ENCODE measurements around the gene CACNG1.
"Not testable (repeated sequence)": the region's sequence is repeated elsewhere in the genome, so short reads cannot be mapped to it uniquely, and the experiment has no call there.

Gene CACNG1

DNA sequence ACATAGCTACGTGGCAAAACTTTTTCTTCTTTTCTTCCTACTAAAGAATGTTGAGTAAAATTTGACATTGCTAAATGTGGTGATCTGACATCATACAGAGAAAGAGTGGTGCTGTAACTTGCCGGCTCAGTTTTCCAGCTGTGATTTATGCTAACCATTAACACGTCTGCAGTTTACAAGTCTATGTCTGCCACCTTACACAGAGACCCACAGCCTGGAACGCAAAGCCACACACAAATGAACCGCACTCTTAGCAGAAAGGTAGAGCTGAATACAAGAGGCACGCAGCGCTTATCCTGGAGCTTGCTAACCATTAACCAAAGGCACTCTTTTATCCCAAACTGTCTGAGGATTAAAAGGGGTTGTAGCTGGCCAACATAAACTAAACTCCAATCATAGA, 31.9 kb downstream of the CACNG1 start:
- peaks cover 3 to 19% of the 10 kb centered on the region in 2 donors for H3K4me1 ChIP-seq (ENCODE audit: control insufficient read depth in 1 of 2, insufficient read depth in 2 of 2, low read length in 2 of 2)
- H3K27ac ChIP-seq (ENCODE audit: low read depth, low read length) = no peak overlapping the region
- H3K4me3 ChIP-seq (ENCODE audit: low read depth in 1 of 2, low read length in 2 of 2) = no peak overlapping the region
- peaks cover 4 to 7% of the 10 kb centered on the region in 2 donors for H3K36me3 ChIP-seq (ENCODE audit: control insufficient read depth in 1 of 2, insufficient read depth in 2 of 2, low read length in 2 of 2)
- H3K9ac ChIP-seq (ENCODE audit: low read depth in 1 of 2, low read length in 2 of 2) = no peak overlapping the region
- H3K27me3 ChIP-seq (ENCODE audit: control insufficient read depth in 1 of 2, insufficient read depth in 2 of 2, low read length in 2 of 2) = no peaks in the 10 kb centered on the region
- H3K9me3 ChIP-seq (ENCODE audit: control insufficient read depth in 1 of 2, low read length in 2 of 2) = no peaks in the 10 kb centered on the region

DNA sequence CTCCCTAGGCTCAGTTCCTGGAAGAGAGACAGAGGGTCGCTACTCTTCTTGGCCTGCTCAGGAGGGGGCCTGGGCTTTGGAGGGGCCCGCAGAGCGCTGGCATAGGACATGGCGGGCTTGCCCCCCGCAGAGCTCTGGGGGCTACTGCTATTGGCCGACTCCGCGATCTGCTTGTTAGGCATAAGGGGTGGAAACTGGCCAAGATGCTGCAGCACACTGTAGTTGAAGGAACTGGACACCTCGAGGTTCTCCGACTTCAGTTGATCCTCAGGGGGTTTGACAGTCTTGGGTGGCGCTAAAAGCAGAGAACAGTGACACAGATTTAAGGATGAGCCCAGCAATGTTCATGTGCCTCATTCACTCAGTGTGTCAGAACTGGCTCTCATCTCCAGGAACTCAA, 33.9 kb downstream of the CACNG1 start:
- Histone ChIP-seq H3K27me3 (ENCODE audit: control insufficient read depth in 1 of 2, insufficient read depth in 2 of 2, low read length in 2 of 2) (no peaks in the 10 kb centered on the region), H3K9ac (ENCODE audit: low read depth in 1 of 2, low read length in 2 of 2) (no peak overlapping the region), H3K27ac (ENCODE audit: low read depth, low read length) (no peak overlapping the region), H3K4me1 (ENCODE audit: control insufficient read depth in 1 of 2, insufficient read depth in 2 of 2, low read length in 2 of 2) (peaks cover 3 to 26% of the 10 kb centered on the region in 2 donors), H3K36me3 (ENCODE audit: control insufficient read depth in 1 of 2, insufficient read depth in 2 of 2, low read length in 2 of 2) (peaks cover 10 to 11% of the 10 kb centered on the region in 2 donors), H3K4me3 (ENCODE audit: low read depth in 1 of 2, low read length in 2 of 2) (no peak overlapping the region), H3K9me3 (ENCODE audit: control insufficient read depth in 1 of 2, low read length in 2 of 2) (no peaks in the 10 kb centered on the region)

GRCh38 chr17:67079491-67079890, 35.1 kb downstream of the CACNG1 start:
- Histone ChIP-seq H3K36me3 (ENCODE audit: control insufficient read depth in 1 of 2, insufficient read depth in 2 of 2, low read length in 2 of 2) (peaks cover 7% of the 10 kb centered on the region in 2 donors), H3K9ac (ENCODE audit: low read depth in 1 of 2, low read length in 2 of 2) (no peak overlapping the region), H3K27ac (ENCODE audit: low read depth, low read length) (no peak overlapping the region)

GRCh38 chr17:67080804-67081203, 36.5 kb downstream of the CACNG1 start:
- Histone ChIP-seq H3K36me3 (ENCODE audit: control insufficient read depth in 1 of 2, insufficient read depth in 2 of 2, low read length in 2 of 2) (peaks cover 8 to 11% of the 10 kb centered on the region in 2 donors), H3K27ac (ENCODE audit: low read depth, low read length) (no peak overlapping the region), H3K9me3 (ENCODE audit: control insufficient read depth in 1 of 2, low read length in 2 of 2) (no peaks in the 10 kb centered on the region), H3K4me1 (ENCODE audit: control insufficient read depth in 1 of 2, insufficient read depth in 2 of 2, low read length in 2 of 2) (peaks cover 3 to 21% of the 10 kb centered on the region in 2 donors), H3K4me3 (ENCODE audit: low read depth in 1 of 2, low read length in 2 of 2) (no peak overlapping the region), H3K27me3 (ENCODE audit: control insufficient read depth in 1 of 2, insufficient read depth in 2 of 2, low read length in 2 of 2) (no peaks in the 10 kb centered on the region), H3K9ac (ENCODE audit: low read depth in 1 of 2, low read length in 2 of 2) (no peak overlapping the region)

More at GRCh38 chr17:67079491-67079890, 35.1 kb downstream of the CACNG1 start:
- Histone ChIP-seq H3K4me1 (ENCODE audit: control insufficient read depth in 1 of 2, insufficient read depth in 2 of 2, low read length in 2 of 2) (peaks cover 3 to 26% of the 10 kb centered on the region in 2 donors), H3K9me3 (ENCODE audit: control insufficient read depth in 1 of 2, low read length in 2 of 2) (no peaks in the 10 kb centered on the region), H3K4me3 (ENCODE audit: low read depth in 1 of 2, low read length in 2 of 2) (no peak overlapping the region), H3K27me3 (ENCODE audit: control insufficient read depth in 1 of 2, insufficient read depth in 2 of 2, low read length in 2 of 2) (no peaks in the 10 kb centered on the region)

DNA sequence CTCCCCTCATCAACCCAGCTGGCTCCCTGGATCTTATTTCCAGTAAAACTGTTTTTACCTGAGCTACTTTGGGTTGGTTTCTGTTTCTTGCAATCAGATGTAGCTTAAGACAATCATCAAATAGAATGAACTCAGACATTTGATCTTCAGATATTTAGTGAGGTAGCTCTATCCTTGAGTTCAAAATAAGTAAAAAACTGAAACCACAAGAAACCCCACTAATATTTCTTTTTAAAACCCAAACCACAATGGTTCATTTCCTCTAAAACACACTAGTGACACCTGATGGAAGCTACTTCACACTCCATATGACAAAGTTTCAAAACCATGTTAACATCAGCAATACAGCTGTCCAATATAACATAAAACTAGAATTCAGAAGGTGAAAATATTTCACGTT, 37.8 kb downstream of the CACNG1 start:
- Histone ChIP-seq H3K27me3 (ENCODE audit: control insufficient read depth in 1 of 2, insufficient read depth in 2 of 2, low read length in 2 of 2) (no peaks in the 10 kb centered on the region), H3K27ac (ENCODE audit: low read depth, low read length) (no peak overlapping the region), H3K4me1 (ENCODE audit: control insufficient read depth in 1 of 2, insufficient read depth in 2 of 2, low read length in 2 of 2) (peaks cover 0 to 12% of the 10 kb centered on the region in 2 donors), H3K4me3 (ENCODE audit: low read depth in 1 of 2, low read length in 2 of 2) (no peak overlapping the region), H3K9ac (ENCODE audit: low read depth in 1 of 2, low read length in 2 of 2) (no peak overlapping the region), H3K9me3 (ENCODE audit: control insufficient read depth in 1 of 2, low read length in 2 of 2) (no peaks in the 10 kb centered on the region), H3K36me3 (ENCODE audit: control insufficient read depth in 1 of 2, insufficient read depth in 2 of 2, low read length in 2 of 2) (peaks cover 13 to 18% of the 10 kb centered on the region in 2 donors)

- peaks cover 0 to 12% of the 10 kb centered on the region in 2 donors for H3K4me1 ChIP-seq (ENCODE audit: control insufficient read depth in 1 of 2, insufficient read depth in 2 of 2, low read length in 2 of 2)
- peaks cover 13 to 25% of the 10 kb centered on the region in 2 donors for H3K36me3 ChIP-seq (ENCODE audit: control insufficient read depth in 1 of 2, insufficient read depth in 2 of 2, low read length in 2 of 2)
- H3K27me3 ChIP-seq (ENCODE audit: control insufficient read depth in 1 of 2, insufficient read depth in 2 of 2, low read length in 2 of 2) = no peaks in the 10 kb centered on the region
- H3K4me3 ChIP-seq (ENCODE audit: low read depth in 1 of 2, low read length in 2 of 2) = no peak overlapping the region
- H3K9me3 ChIP-seq (ENCODE audit: control insufficient read depth in 1 of 2, low read length in 2 of 2) = no peaks in the 10 kb centered on the region
- H3K9ac ChIP-seq (ENCODE audit: low read depth in 1 of 2, low read length in 2 of 2) = no peak overlapping the region
- H3K27ac ChIP-seq (ENCODE audit: low read depth, low read length) = no peak overlapping the region
Measured at GRCh38 chr17:67085406-67085805, 41.1 kb downstream of the CACNG1 start.

- Histone ChIP-seq H3K36me3 (ENCODE audit: control insufficient read depth in 1 of 2, insufficient read depth in 2 of 2, low read length in 2 of 2) (peaks cover 6 to 18% of the 10 kb centered on the region in 2 donors), H3K27me3 (ENCODE audit: control insufficient read depth in 1 of 2, insufficient read depth in 2 of 2, low read length in 2 of 2) (no peaks in the 10 kb centered on the region), H3K4me3 (ENCODE audit: low read depth in 1 of 2, low read length in 2 of 2) (no peak overlapping the region), H3K9ac (ENCODE audit: low read depth in 1 of 2, low read length in 2 of 2) (no peak overlapping the region), H3K9me3 (ENCODE audit: control insufficient read depth in 1 of 2, low read length in 2 of 2) (no peaks in the 10 kb centered on the region), H3K4me1 (ENCODE audit: control insufficient read depth in 1 of 2, insufficient read depth in 2 of 2, low read length in 2 of 2) (no peaks in the 10 kb centered on the region), H3K27ac (ENCODE audit: low read depth, low read length) (no peak overlapping the region)
Measured at GRCh38 chr17:67088639-67089038, 44.3 kb downstream of the CACNG1 start.

- H3K9ac ChIP-seq (ENCODE audit: low read depth in 1 of 2, low read length in 2 of 2) = no peak overlapping the region
- peaks cover 6 to 18% of the 10 kb centered on the region in 2 donors for H3K36me3 ChIP-seq (ENCODE audit: control insufficient read depth in 1 of 2, insufficient read depth in 2 of 2, low read length in 2 of 2)
- H3K4me3 ChIP-seq (ENCODE audit: low read depth in 1 of 2, low read length in 2 of 2) = no peak overlapping the region
- H3K9me3 ChIP-seq (ENCODE audit: control insufficient read depth in 1 of 2, low read length in 2 of 2) = no peaks in the 10 kb centered on the region
- H3K27me3 ChIP-seq (ENCODE audit: control insufficient read depth in 1 of 2, insufficient read depth in 2 of 2, low read length in 2 of 2) = no peaks in the 10 kb centered on the region
- no peaks in the 10 kb centered on the region for H3K4me1 ChIP-seq (ENCODE audit: control insufficient read depth in 1 of 2, insufficient read depth in 2 of 2, low read length in 2 of 2)
- H3K27ac ChIP-seq (ENCODE audit: low read depth, low read length) = no peak overlapping the region
Measured at GRCh38 chr17:67090341-67090740, 46.0 kb downstream of the CACNG1 start.

DNA sequence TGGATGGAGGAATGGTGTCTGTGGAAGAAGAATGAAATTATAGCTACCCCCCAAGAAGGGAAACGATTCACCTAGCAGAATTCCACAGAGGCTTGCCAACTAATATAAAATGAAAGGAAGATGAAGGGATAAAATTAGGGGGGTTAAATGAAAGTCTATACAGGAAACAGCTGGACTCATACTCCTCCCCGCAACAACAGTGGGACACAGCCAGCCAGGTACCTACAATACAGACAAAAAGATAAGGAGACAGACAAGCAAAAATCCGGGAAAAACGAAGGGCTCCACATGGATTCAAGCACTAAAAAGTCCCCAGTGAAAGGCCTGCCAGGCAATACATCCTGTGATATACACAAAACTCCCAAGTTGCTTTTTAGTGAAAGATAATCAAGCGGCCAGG, 47.9 kb downstream of the CACNG1 start:
- H3K4me3 ChIP-seq (ENCODE audit: low read depth in 1 of 2, low read length in 2 of 2) = no peak overlapping the region
- H3K9me3 ChIP-seq (ENCODE audit: control insufficient read depth in 1 of 2, low read length in 2 of 2) = no peaks in the 10 kb centered on the region
- H3K9ac ChIP-seq (ENCODE audit: low read depth in 1 of 2, low read length in 2 of 2) = no peak overlapping the region
- H3K27ac ChIP-seq (ENCODE audit: low read depth, low read length) = no peak overlapping the region
- peaks cover 0 to 7% of the 10 kb centered on the region in 2 donors for H3K36me3 ChIP-seq (ENCODE audit: control insufficient read depth in 1 of 2, insufficient read depth in 2 of 2, low read length in 2 of 2)
- H3K27me3 ChIP-seq (ENCODE audit: control insufficient read depth in 1 of 2, insufficient read depth in 2 of 2, low read length in 2 of 2) = no peaks in the 10 kb centered on the region
- H3K4me1 ChIP-seq (ENCODE audit: control insufficient read depth in 1 of 2, insufficient read depth in 2 of 2, low read length in 2 of 2) = no peaks in the 10 kb centered on the region

GRCh38 chr17:67092710-67093109, 48.4 kb downstream of the CACNG1 start:
- not testable (repeated sequence) for H3K27me3 ChIP-seq (ENCODE audit: control insufficient read depth in 1 of 2, insufficient read depth in 2 of 2, low read length in 2 of 2); H3K4me3 ChIP-seq (ENCODE audit: low read depth in 1 of 2, low read length in 2 of 2); H3K4me1 ChIP-seq (ENCODE audit: control insufficient read depth in 1 of 2, insufficient read depth in 2 of 2, low read length in 2 of 2); H3K9ac ChIP-seq (ENCODE audit: low read depth in 1 of 2, low read length in 2 of 2); H3K9me3 ChIP-seq (ENCODE audit: control insufficient read depth in 1 of 2, low read length in 2 of 2); H3K27ac ChIP-seq (ENCODE audit: low read depth, low read length); H3K36me3 ChIP-seq (ENCODE audit: control insufficient read depth in 1 of 2, insufficient read depth in 2 of 2, low read length in 2 of 2)

DNA sequence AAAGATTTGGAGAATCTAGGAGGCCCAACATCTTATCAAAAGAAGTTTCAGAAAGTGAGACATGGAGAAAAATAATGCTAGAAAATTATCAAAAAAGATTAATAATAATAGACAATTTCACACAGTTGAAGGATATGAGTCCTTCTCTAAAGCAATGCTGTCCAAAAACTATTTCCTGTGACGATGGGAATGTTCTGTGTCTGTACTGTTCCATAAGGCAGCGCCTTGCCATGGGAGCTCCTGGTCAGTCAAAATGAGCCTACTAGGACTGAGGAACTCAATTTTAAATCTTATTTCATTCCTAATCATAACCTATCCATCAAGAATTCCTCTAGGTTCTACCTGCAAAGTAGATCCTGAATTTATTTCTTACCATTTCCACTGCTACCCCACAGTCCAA, 49.0 kb downstream of the CACNG1 start:
- Histone ChIP-seq H3K4me1 (ENCODE audit: control insufficient read depth in 1 of 2, insufficient read depth in 2 of 2, low read length in 2 of 2) (no peaks in the 10 kb centered on the region), H3K9ac (ENCODE audit: low read depth in 1 of 2, low read length in 2 of 2) (no peak overlapping the region), H3K4me3 (ENCODE audit: low read depth in 1 of 2, low read length in 2 of 2) (no peak overlapping the region), H3K27me3 (ENCODE audit: control insufficient read depth in 1 of 2, insufficient read depth in 2 of 2, low read length in 2 of 2) (no peaks in the 10 kb centered on the region), H3K27ac (ENCODE audit: low read depth, low read length) (no peak overlapping the region), H3K9me3 (ENCODE audit: control insufficient read depth in 1 of 2, low read length in 2 of 2) (no peaks in the 10 kb centered on the region), H3K36me3 (ENCODE audit: control insufficient read depth in 1 of 2, insufficient read depth in 2 of 2, low read length in 2 of 2) (peaks cover 0 to 7% of the 10 kb centered on the region in 2 donors)
